CD4-positive, alpha-beta T cell treated with Interleukin-15 for 4 hours (primary cell): Measurements from ENCODE around the gene LINGO3.

Experiments used
- DNase-seq: peaks from one replicate; pipeline ENCODE4 v3.0.0-alpha.2; 2020; ENCODE audit warnings: low spot score

The LINGO3 gene

GRCh38 chr19:2327773-2328400, 19.9 kb upstream of the LINGO3 start:
- peak; percentile 70 for DNase-seq

- no peak for DNase-seq
These were observed 18.9 kb upstream of the LINGO3 start for GRCh38 chr19:2326699-2327360.

- DNase-seq = no peak
These were observed 17.5 kb upstream of the LINGO3 start for GRCh38 chr19:2325281-2326046.

- no peak for DNase-seq
These were observed 16.4 kb upstream of the LINGO3 start for GRCh38 chr19:2324220-2324948.

GRCh38 chr19:2323707-2324106, 15.8 kb upstream of the LINGO3 start:
- DNase-seq = no peak

- no peak for DNase-seq
These were observed 13.8 kb upstream of the LINGO3 start for GRCh38 chr19:2321565-2322283.

- no peak for DNase-seq
These were observed 13.0 kb upstream of the LINGO3 start for GRCh38 chr19:2320939-2321338.

- no peak for DNase-seq
These were observed 12.1 kb upstream of the LINGO3 start for GRCh38 chr19:2320049-2320448.

GRCh38 chr19:2319551-2319950, 11.6 kb upstream of the LINGO3 start:
- no peak for DNase-seq

- no peak for DNase-seq
These were observed 11.0 kb upstream of the LINGO3 start for GRCh38 chr19:2318923-2319322.

- no peak for DNase-seq
These were observed 9.8 kb upstream of the LINGO3 start for GRCh38 chr19:2317756-2318155.

GRCh38 chr19:2317300-2317699, 9.3 kb upstream of the LINGO3 start:
- DNase-seq = no peak

- DNase-seq = peak; percentile 8
These were observed 7.9 kb upstream of the LINGO3 start for GRCh38 chr19:2315818-2316353.

GRCh38 chr19:2315121-2315817, 7.3 kb upstream of the LINGO3 start:
- no peak for DNase-seq

GRCh38 chr19:2312820-2313501, 5.0 kb upstream of the LINGO3 start:
- DNase-seq = no peak

- DNase-seq = no peak
These were observed 3.1 kb upstream of the LINGO3 start for GRCh38 chr19:2311093-2311492.

- no peak for DNase-seq
These were observed 1.9 kb upstream of the LINGO3 start for GRCh38 chr19:2309734-2310362.

GRCh38 chr19:2307518-2308012, 389 bp downstream of the LINGO3 start:
- DNase-seq = no peak

GRCh38 chr19:2306971-2307370, 983 bp downstream of the LINGO3 start:
- no peak for DNase-seq
